22Rv1 (cell line): ENCODE results near the gene ERC1.

Experiments used
- H3K27ac ChIP-seq: fragments of 450-650 bp; 2 replicates; pipeline ENCODE4 v1.5.1; 2017
- CTCF ChIP-seq: fragments of 450-650 bp; IDR thresholded peaks from 2 replicates; pipeline ENCODE4 v1.5.1; 2017; ENCODE audit warnings: mild to moderate bottlenecking
- ZFX ChIP-seq: fragments of 450-650 bp; IDR thresholded peaks from 2 replicates; pipeline ENCODE4 v1.6.1; 2017; ENCODE audit warnings: antibody characterized with exemption, borderline replicate concordance

Gene ERC1

GRCh38 chr12:1199700-1200099 is 208.7 kb downstream of the ERC1 start:
- H3K27ac ChIP-seq, result no peak overlapping the region
- TF ChIP-seq ZFX (no peak), CTCF (no peak)

- H3K27ac ChIP-seq, result no peak overlapping the region
- no peak for TF ChIP-seq ZFX
- TF ChIP-seq CTCF, result no peak
These were observed 210.0 kb downstream of the ERC1 start for GRCh38 chr12:1201030-1201429.

DNA sequence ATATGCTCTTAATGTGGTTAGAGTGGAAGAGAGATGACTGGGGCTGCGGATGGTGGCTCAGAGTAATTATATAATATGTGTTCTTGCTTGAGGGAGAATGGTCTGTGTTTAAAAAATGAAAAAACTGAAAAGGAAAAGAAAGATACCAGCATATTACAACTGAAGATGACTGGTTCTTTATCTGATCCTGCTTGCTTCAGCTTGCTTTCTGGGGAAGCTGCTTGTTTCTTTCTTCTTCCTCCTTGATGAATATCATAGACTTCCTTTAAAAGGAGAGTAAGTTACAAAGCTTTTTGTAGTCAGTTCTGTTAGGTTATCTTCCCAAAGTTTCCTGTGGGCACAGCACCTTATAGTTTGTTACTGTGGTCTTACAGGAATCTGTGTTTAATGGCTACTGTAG is 210.9 kb downstream of the ERC1 start:
- TF ChIP-seq CTCF, result no peak
- TF ChIP-seq ZFX, result no peak
- no peak overlapping the region for H3K27ac ChIP-seq

GRCh38 chr12:1203735-1204019 is 212.7 kb downstream of the ERC1 start:
- no peak for TF ChIP-seq ZFX
- no peak for TF ChIP-seq CTCF
- H3K27ac ChIP-seq, result no peak overlapping the region

- H3K27ac ChIP-seq, result no peak overlapping the region
- TF ChIP-seq ZFX (no peak), CTCF (no peak)
These were observed 213.6 kb downstream of the ERC1 start for GRCh38 chr12:1204581-1205121.

DNA sequence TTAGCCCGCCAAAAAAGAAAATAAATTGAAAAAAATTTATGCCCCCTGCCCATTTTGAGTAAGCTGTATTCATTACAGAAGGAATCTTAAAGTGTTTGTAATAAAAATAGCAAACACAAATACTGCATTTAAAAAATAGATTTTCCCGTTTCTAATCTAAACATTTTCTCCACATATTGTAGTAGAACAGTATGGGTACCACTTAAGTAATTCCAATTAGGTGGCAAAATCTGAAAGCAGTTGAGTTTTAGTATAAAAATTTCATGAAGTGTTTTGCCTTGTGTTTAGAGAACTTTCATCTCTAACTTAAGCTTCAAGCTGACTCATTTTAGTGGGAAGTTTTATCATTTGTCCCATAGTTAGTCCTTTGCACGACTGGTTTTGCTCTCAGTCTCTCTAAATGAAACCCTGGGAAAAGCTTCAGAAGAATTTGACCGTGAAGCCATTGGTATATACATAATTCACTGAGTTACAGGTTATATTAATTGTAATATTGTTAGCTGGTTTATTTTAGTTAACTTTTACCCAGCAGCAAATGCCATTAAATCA is 214.6 kb downstream of the ERC1 start:
- H3K27ac ChIP-seq, result no peak overlapping the region

More for the DNA sequence above, 214.6 kb downstream of the ERC1 start:
- TF ChIP-seq ZFX (no peak), CTCF (no peak)
